Right renal pelvis (tissue), 4 donors: Measurements from ENCODE around the gene PPIP5K2. TPM values are rescaled to one million over a fixed set of nuclear protein-coding genes. Genes with fewer than 3 reads are reported as not detected.
"Not testable (repeated sequence)": the region's sequence is repeated elsewhere in the genome, so short reads cannot be mapped to it uniquely, and the experiment has no call there.

Experiments used
- DNase-seq, 4 donors: peaks; one replicate each; pipeline ENCODE4 v3.0.0-alpha.2; 2013; ENCODE audit warnings: low read depth in 4 of 4, low spot score in 3 of 4, missing footprints in 1 of 4
- polyA plus RNA-seq, 4 donors: library from polyadenylated mRNA; unstranded; fragments of 120-200 nt; gene quantifications; one replicate each; pipeline ENCODE4 v1.2.1, GENCODE V29; 2013; ENCODE audit not compliant: insufficient read length in 4 of 4

The PPIP5K2 gene
- polyA plus RNA-seq, 4 donors = 69.5 to 103 (median 99.4) TPM

- DNase-seq = no peak
Measured at GRCh38 chr5:103205991-103206700, 86.0 kb downstream of the PPIP5K2 start.

GRCh38 chr5:103207011-103207410 lies 86.9 kb downstream of the PPIP5K2 start:
- peak in 3 of 4 donors; percentile 20 to 38 (median 23) for DNase-seq

GRCh38 chr5:103207653-103208052 lies 87.6 kb downstream of the PPIP5K2 start:
- DNase-seq = no peak

GRCh38 chr5:103208460-103208859 lies 88.4 kb downstream of the PPIP5K2 start:
- DNase-seq = no peak

- no peak for DNase-seq
Measured at GRCh38 chr5:103209065-103209464, 89.0 kb downstream of the PPIP5K2 start.

GRCh38 chr5:103210952-103211351 lies 90.9 kb downstream of the PPIP5K2 start:
- DNase-seq = no peak

- DNase-seq = no peak
Measured at GRCh38 chr5:103211576-103212561, 91.8 kb downstream of the PPIP5K2 start.

- no peak for DNase-seq
Measured at GRCh38 chr5:103216137-103216536, 96.0 kb downstream of the PPIP5K2 start.

GRCh38 chr5:103216697-103217096 lies 96.6 kb downstream of the PPIP5K2 start:
- DNase-seq = no peak

- DNase-seq = no peak
Measured at GRCh38 chr5:103217101-103217500, 97.0 kb downstream of the PPIP5K2 start.

GRCh38 chr5:103218164-103218563 lies 98.1 kb downstream of the PPIP5K2 start:
- DNase-seq = no peak

- not testable (repeated sequence) for DNase-seq
Measured at GRCh38 chr5:103219074-103219473, 99.0 kb downstream of the PPIP5K2 start.

GRCh38 chr5:103223031-103223955 lies 103.2 kb downstream of the PPIP5K2 start:
- no peak for DNase-seq

GRCh38 chr5:103224118-103224893 lies 104.2 kb downstream of the PPIP5K2 start:
- DNase-seq = peak in 1 of 4 donors; percentile 20

- no peak for DNase-seq
Measured at GRCh38 chr5:103224894-103225246, 104.8 kb downstream of the PPIP5K2 start.

- DNase-seq = no peak
Measured at GRCh38 chr5:103228061-103228460, 108.0 kb downstream of the PPIP5K2 start.

- no peak for DNase-seq
Measured at GRCh38 chr5:103228588-103228987, 108.5 kb downstream of the PPIP5K2 start.

GRCh38 chr5:103232393-103232999 lies 112.4 kb downstream of the PPIP5K2 start:
- DNase-seq = no peak

- no peak for DNase-seq
Measured at GRCh38 chr5:103234239-103234975, 114.3 kb downstream of the PPIP5K2 start.
